IMR-90 (cell line): ENCODE measurements around the gene PEAK3. TPM values are rescaled to one million over a fixed set of nuclear protein-coding genes. Genes with fewer than 3 reads are reported as not detected.
"Not testable (repeated sequence)": the region's sequence is repeated elsewhere in the genome, so short reads cannot be mapped to it uniquely, and the experiment has no call there.

Experiments used
- ATAC-seq: fragments of 200-7000 bp; cut with Tn5 transposase; 2 replicates; pipeline ENCODE4 v1.9.1; 2020; ENCODE audit warnings: low read depth, mild to moderate bottlenecking, moderate library complexity
- BruUV-seq: library from RNA; stranded (reverse); fragments of 400-500 nt; replicated peaks from 2 replicates; lab custom pipeline; 2021; lab: Mats Ljungman, UMichigan
- CTCF ChIA-PET: fragments of 300-600 bp; formaldehyde crosslinking; extraction: SDS; loops from one replicate; lab custom pipeline; 2021; ENCODE audit warnings: antibody characterized with exemption; lab: Yijun Ruan, JAX
- POLR2A ChIA-PET: fragments of 300-600 bp; sonication (Branson Sonifier 250); formaldehyde crosslinking; loops from one replicate; lab custom pipeline; 2022; ENCODE audit warnings: antibody characterized with exemption; ENCODE audit not compliant: unreplicated experiment; lab: Charles Lee
- DNase-seq: peaks from one replicate; pipeline ENCODE4 v3.0.0; 2013
- H2AFZ ChIP-seq: replicated peaks from 2 replicates; pipeline ENCODE3; 2013; ENCODE audit warnings: low read length, mild to moderate bottlenecking; ENCODE audit not compliant: poor library complexity
- H2AK5ac ChIP-seq: 2 replicates; pipeline ENCODE4 v1.6.1; 2013; ENCODE audit warnings: low read depth, low read length, inconsistent platforms
- H2AK9ac ChIP-seq: replicated peaks from 2 replicates; pipeline ENCODE3; 2013; ENCODE audit warnings: mild to moderate bottlenecking, low read depth, low read length, moderate library complexity; ENCODE audit not compliant: poor library complexity
- H2BK120ac ChIP-seq: 2 replicates; pipeline ENCODE4 v1.6.1; 2013; ENCODE audit warnings: low read depth, low read length, inconsistent platforms
- H2BK15ac ChIP-seq: 3 replicates; pipeline ENCODE4 v1.6.1; 2013; ENCODE audit warnings: low read depth, low read length, inconsistent platforms
- H2BK20ac ChIP-seq: 2 replicates; pipeline ENCODE4 v1.6.1; 2013; ENCODE audit warnings: low read depth, mild to moderate bottlenecking, inconsistent platforms, low read length, moderate library complexity
- H2BK5ac ChIP-seq: 2 replicates; pipeline ENCODE4 v1.6.1; 2013; ENCODE audit warnings: mild to moderate bottlenecking, low read depth, low read length, inconsistent platforms; ENCODE audit not compliant: poor library complexity, severe bottlenecking
- H3K14ac ChIP-seq: replicated peaks from 2 replicates; pipeline ENCODE4 v1.6.1; 2013; ENCODE audit warnings: low read depth, low read length, inconsistent platforms
- H3K18ac ChIP-seq: 2 replicates; pipeline ENCODE4 v1.6.1; 2013; ENCODE audit warnings: low read depth, low read length, control low read depth
- H3K23ac ChIP-seq: 2 replicates; pipeline ENCODE4 v1.6.1; 2013; ENCODE audit warnings: low read depth, low read length, inconsistent platforms
- H3K27ac ChIP-seq: 2 replicates; pipeline ENCODE4 v1.5.1; 2013; ENCODE audit warnings: mild to moderate bottlenecking, control low read depth, low read length; ENCODE audit not compliant: insufficient read depth
- H3K27me3 ChIP-seq: 2 replicates; pipeline ENCODE4 v1.6.1; 2013; ENCODE audit warnings: low read length; ENCODE audit not compliant: control insufficient read depth, insufficient read depth
- H3K36me3 ChIP-seq: 2 replicates; pipeline ENCODE4 v1.6.1; 2013; ENCODE audit warnings: low read length, mixed read lengths; ENCODE audit not compliant: control insufficient read depth, insufficient read depth
- H3K4ac ChIP-seq: 2 replicates; pipeline ENCODE4 v1.6.1; 2013; ENCODE audit warnings: low read depth, low read length, inconsistent platforms
- H3K4me1 ChIP-seq: 2 replicates; pipeline ENCODE4 v1.6.1; 2013; ENCODE audit warnings: low read length, mixed read lengths; ENCODE audit not compliant: control insufficient read depth, insufficient read depth
- H3K4me2 ChIP-seq: 2 replicates; pipeline ENCODE4 v1.6.1; 2013; ENCODE audit warnings: low read depth, mild to moderate bottlenecking, control low read depth, low read length, moderate library complexity
- H3K4me3 ChIP-seq: 2 replicates; pipeline ENCODE4 v1.5.1; 2013; ENCODE audit warnings: low read depth, mild to moderate bottlenecking, control low read depth, low read length, moderate library complexity; ENCODE audit not compliant: insufficient read depth
- H3K56ac ChIP-seq: 2 replicates; pipeline ENCODE4 v1.6.1; 2013; ENCODE audit warnings: low read length, inconsistent platforms; ENCODE audit not compliant: insufficient read depth; ENCODE audit errors: extremely low read depth
- H3K79me1 ChIP-seq, 2 experiments: 2 replicates each; pipeline ENCODE4 v1.6.1; 2013; ENCODE audit warnings: low read length in 2 of 2, inconsistent platforms in 1 of 2, low read depth in 1 of 2
- H3K9ac ChIP-seq: 2 replicates; pipeline ENCODE4 v1.6.1; 2013; ENCODE audit warnings: low read depth, low read length, control low read depth
- H3K9me1 ChIP-seq: 2 replicates; pipeline ENCODE4 v1.6.1; 2013; ENCODE audit warnings: low read length, inconsistent platforms; ENCODE audit not compliant: insufficient read depth
- H3K9me3 ChIP-seq: 2 replicates; pipeline ENCODE4 v1.6.1; 2013; ENCODE audit warnings: low read length; ENCODE audit not compliant: control insufficient read depth, insufficient read depth
- H4K20me1 ChIP-seq: 2 replicates; pipeline ENCODE4 v1.6.1; 2013; ENCODE audit warnings: low read length, inconsistent platforms; ENCODE audit not compliant: insufficient read depth
- H4K5ac ChIP-seq: 2 replicates; pipeline ENCODE4 v1.6.1; 2013; ENCODE audit warnings: mild to moderate bottlenecking, low read depth, low read length, control low read depth
- H4K8ac ChIP-seq, 2 experiments: 2 replicates each; pipeline ENCODE4 v1.6.1; 2013; ENCODE audit warnings: low read depth in 2 of 2, low read length in 2 of 2, control low read depth in 1 of 2, inconsistent platforms in 1 of 2
- H4K91ac ChIP-seq: 2 replicates; pipeline ENCODE4 v1.6.1; 2013; ENCODE audit warnings: low read depth, low read length, inconsistent platforms; ENCODE audit not compliant: insufficient read depth
- WGBS, 2 experiments: methylation state at CpG; one replicate each; pipeline versions ENCODE4 v1.1.5 to v1.1.7; 2013; ENCODE audit warnings: missing lambda C conversion rate in 2 of 2; ENCODE audit not compliant: insufficient read length in 1 of 2; ENCODE audit errors: extremely low coverage in 2 of 2; 5-methylcytosine and 5-hydroxymethylcytosine counted together
- dilution Hi-C: fragments of 300-500 bp; cut with HindIII; formaldehyde crosslinking; loops from one replicate; pipeline ENCODE4 v1.14.3; 2018; ENCODE audit warnings: low sequenced_read_pairs; ENCODE audit not compliant: unreplicated experiment
- in situ Hi-C: fragments of 300-500 bp; cut with MboI; formaldehyde crosslinking; loops from 3 replicates; pipeline ENCODE4 v1.14.3; 2019; ENCODE audit warnings: low sequenced_read_pairs, inconsistent platforms, mixed read lengths
- intact Hi-C: fragments of 100-400 bp; cut with micrococcal nuclease; formaldehyde crosslinking; loops from 2 replicates; pipeline ENCODE4 v1.10.0; 2022
- polyA plus RNA-seq, 3 experiments: library from polyadenylated mRNA; depleted of rRNA; stranded (reverse); fragments of >200 nt; gene quantifications; 2 replicates each; pipeline ENCODE4 v1.2.3, GENCODE V29; 2012; ENCODE audit warnings: low replicate concordance in 1 of 3
- total RNA-seq: library from RNA; depleted of rRNA; stranded (reverse); fragments of >200 nt; gene quantifications from 2 replicates; pipeline ENCODE4 v1.2.3, GENCODE V29; 2012

The PEAK3 gene
- total and polyA plus RNA-seq, 2 of the 4 experiments (the other 2 are of a cell fraction): under 0.01 to 0.09 TPM

DNA sequence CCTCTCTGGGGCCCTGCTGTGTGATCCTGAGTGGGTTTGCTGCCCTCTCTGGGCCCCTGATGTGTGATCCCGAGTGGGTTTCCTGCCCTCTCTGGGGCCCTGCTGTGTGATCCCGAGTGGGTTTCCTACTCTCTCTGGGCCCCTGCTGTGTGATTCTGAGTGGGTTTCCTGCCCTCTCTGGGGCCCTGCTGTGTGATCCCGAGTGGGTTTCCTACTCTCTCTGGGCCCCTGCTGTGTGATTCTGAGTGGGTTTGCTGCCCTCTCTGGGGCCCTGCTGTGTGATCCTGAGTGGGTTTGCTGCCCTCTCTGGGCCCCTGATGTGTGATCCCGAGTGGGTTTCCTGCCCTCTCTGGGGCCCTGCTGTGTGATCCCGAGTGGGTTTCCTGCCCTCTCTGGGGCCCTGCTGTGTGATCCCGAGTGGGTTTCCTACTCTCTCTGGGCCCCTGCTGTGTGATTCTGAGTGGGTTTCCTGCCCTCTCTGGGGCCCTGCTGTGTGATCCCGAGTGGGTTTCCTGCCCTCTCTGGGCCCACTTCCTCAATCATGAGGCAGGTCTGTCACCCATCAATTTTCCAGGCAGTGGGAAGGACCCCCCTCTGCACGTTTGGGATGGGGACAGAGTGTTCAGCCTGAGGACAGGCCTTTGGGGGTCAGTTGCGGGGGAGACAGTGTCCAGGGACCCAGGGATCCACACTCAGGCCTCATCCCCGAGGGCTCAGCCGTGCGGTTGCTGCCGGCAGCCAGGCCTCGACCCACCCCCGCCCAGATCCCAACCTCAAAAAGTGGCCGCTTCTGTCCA lies 512 bp downstream of the PEAK3 start:
- H4K91ac ChIP-seq, H3K56ac ChIP-seq, H3K18ac ChIP-seq, H2BK5ac ChIP-seq, BruUV-seq, H3K79me1 ChIP-seq, H3K9me1 ChIP-seq, H3K36me3 ChIP-seq, in situ Hi-C loops, CTCF ChIA-PET, DNase-seq, dilution Hi-C loops, H2BK20ac ChIP-seq, H3K4me1 ChIP-seq, POLR2A ChIA-PET, H3K27me3 ChIP-seq, H3K9me3 ChIP-seq, H3K4me3 ChIP-seq, H2BK15ac ChIP-seq, H4K20me1 ChIP-seq, intact Hi-C loops: not testable (repeated sequence)
- H3K4me2 ChIP-seq: peak overlapping the region; percentile 68
- H3K23ac ChIP-seq: 0 out of 2 replicates have a peak overlapping the region, but pooled peaks have one; percentile 25
- H3K27ac ChIP-seq: peak overlapping the region; percentile 52; the same call in 1 of the 2 replicates
- 0 out of 2 replicates have a peak overlapping the region, but pooled peaks have one; percentile 41 for H2BK120ac ChIP-seq
- peak overlapping the region; percentile 32; the same call in 1 of the 2 replicates for H3K9ac ChIP-seq
- H4K8ac ChIP-seq: peak overlapping the region; percentile 61 to 78; a peak in 2 of 4 replicates
- 0% methylated on average over 2 of the region's 16 CpGs; no CpG with 5 or more reads in 1 of the 2 experiments for WGBS, 2 experiments
- peak overlapping the region; percentile 91 for H2AK9ac ChIP-seq
- H3K4ac ChIP-seq: peak overlapping the region; percentile 37
- peak overlapping the region; percentile 78; the same call in 1 of the 2 replicates for H2AK5ac ChIP-seq
- H3K14ac ChIP-seq: 0 out of 2 replicates have a peak overlapping the region, but pooled peaks have one; percentile 33
- peak overlapping the region; percentile 44; the same call in 1 of the 2 replicates for H4K5ac ChIP-seq
- peak; percentile 44 for ATAC-seq
- H2AFZ ChIP-seq: peak overlapping the region; percentile 92
